ENCODE measurements around the gene PPFIBP1. TPM values are rescaled to one million over a fixed set of nuclear protein-coding genes. Genes with fewer than 3 reads are reported as not detected.

The PPFIBP1 gene
- total RNA-seq, 4 donors from 2014 or later = 36.7 to 115 (median 41.5) TPM

- no peak for TF ChIP-seq CTCF (IDR thresholded peaks at IDR 0.05; ENCODE audit: low read depth)
Measured at GRCh38 chr12:27572486-27573255, 48.7 kb downstream of the PPFIBP1 start.

DNA sequence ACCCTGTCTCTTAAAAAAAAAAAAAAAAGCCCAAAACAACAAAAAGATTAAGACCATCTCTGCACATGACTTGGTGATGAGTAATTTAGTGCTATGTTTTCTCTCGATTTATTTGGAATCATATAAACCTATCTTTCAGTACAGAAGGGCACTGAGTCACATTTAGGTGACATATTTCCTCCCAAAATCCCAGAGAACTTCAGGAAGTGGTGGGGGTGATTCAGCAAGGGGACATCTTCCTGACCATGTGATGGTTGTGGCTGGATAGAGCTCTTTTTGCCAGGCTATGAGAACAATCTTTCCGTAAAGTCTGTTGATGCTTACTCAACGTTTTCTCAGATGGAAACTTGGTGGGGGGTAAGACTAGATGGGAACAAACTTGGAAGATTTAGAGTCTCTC lies 50.0 kb downstream of the PPFIBP1 start:
- TF ChIP-seq CTCF (IDR thresholded peaks at IDR 0.05; ENCODE audit: low read depth) = no peak

GRCh38 chr12:27575090-27575761 lies 51.2 kb downstream of the PPFIBP1 start:
- TF ChIP-seq CTCF (IDR thresholded peaks at IDR 0.05; ENCODE audit: low read depth) = no peak

DNA sequence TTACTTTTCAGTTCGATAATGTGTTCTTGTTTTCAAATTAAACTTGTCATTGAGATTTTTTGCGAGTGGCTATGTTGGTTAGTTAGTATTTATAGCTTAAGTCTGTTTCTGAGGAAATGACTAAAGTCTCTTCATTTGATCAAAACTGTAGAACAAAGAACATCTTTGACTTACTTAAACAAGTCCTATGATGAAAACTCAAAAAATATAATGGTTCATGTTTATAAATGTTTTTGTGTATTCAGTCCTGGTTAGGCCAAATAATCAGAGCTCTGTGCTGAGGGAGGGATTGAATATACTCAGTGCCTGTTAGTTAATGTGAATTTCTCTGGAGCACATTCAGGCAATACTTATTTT lies 51.7 kb downstream of the PPFIBP1 start:
- no peak for TF ChIP-seq CTCF (IDR thresholded peaks at IDR 0.05; ENCODE audit: low read depth)

DNA sequence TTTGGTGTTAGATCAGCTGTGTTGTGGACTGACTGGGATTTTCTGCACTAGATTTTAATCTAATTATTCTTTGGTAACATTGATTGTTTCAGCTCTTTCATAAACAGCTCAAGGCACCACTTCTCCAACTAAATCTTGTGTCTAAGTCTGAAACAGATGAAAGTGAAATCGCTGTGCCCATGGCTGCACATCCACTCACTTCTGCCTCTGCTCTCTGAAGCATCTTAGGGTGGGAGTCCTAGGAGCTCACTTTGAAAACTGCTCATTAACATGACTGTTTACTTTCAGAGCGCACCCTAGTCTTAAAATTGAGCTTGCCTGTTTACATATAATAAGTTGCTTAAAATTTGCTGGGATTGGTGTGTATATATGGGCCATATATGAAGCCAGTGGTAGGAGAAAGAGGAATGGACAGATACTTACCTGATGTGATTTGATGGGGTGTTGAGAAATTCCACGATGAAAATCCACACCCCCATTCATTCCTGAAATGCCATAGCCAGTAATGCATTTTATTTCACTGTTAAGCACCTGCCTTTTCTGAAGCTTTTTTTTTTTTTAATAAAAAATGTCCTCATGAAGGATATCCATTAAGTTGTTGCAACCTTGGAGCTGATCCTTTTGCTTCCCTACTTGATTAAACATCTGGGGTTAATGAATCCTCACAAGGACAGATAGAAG lies 52.8 kb downstream of the PPFIBP1 start:
- TF ChIP-seq CTCF (IDR thresholded peaks at IDR 0.05; ENCODE audit: low read depth) = no peak

DNA sequence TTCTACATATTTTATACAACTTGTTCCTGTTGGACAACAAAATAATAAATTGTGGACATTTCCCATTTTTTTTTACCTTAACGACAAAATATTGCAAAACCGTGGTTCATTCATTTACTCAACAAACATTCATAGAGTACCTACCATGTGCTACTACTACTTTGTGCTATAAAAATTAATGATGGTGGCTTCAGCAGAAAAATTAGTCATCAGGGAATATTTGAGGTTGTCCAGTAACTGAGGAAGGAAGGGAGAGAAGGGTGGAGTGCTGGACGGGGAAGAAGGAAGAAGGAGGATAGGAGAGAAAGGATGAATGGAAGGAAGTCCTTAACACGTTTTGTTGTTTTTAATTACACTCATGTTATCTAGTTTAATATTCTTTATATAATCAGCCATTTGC lies 53.7 kb downstream of the PPFIBP1 start:
- no peak for TF ChIP-seq CTCF (IDR thresholded peaks at IDR 0.05; ENCODE audit: low read depth)

GRCh38 chr12:27578689-27579372 lies 54.8 kb downstream of the PPFIBP1 start:
- no peak for TF ChIP-seq CTCF (IDR thresholded peaks at IDR 0.05; ENCODE audit: low read depth)

Data from subcutaneous adipose tissue (tissue), 4 donors.